ENCODE data around the gene CHFR.
"Not testable (repeated sequence)": the region's sequence is repeated elsewhere in the genome, so short reads cannot be mapped to it uniquely, and the experiment has no call there.

CHFR gene

GRCh38 chr12:132838410-132839080 lies 48.9 kb downstream of the CHFR start:
- peaks cover 41% of the 10 kb centered on the region for H3K36me3 Mint-ChIP-seq (ENCODE audit: low read depth)

GRCh38 chr12:132837693-132838409 lies 49.6 kb downstream of the CHFR start:
- H3K36me3 Mint-ChIP-seq (ENCODE audit: low read depth) = peaks cover 44% of the 10 kb centered on the region
- no peaks in the 10 kb centered on the region for H3K27me3 Mint-ChIP-seq (ENCODE audit: low read depth)
- H3K4me1 Mint-ChIP-seq (ENCODE audit: low read depth) = peaks cover 32% of the 10 kb centered on the region
- H3K9me3 Mint-ChIP-seq = no peaks in the 10 kb centered on the region
- H3K27ac Mint-ChIP-seq = no peak overlapping the region
- no peak overlapping the region for H3K4me3 Mint-ChIP-seq

More at GRCh38 chr12:132838410-132839080, 48.9 kb downstream of the CHFR start:
- Mint-ChIP-seq H3K9me3 (no peaks in the 10 kb centered on the region), H3K27ac (peak overlapping the region; percentile 77), H3K4me1 (ENCODE audit: low read depth) (peaks cover 27% of the 10 kb centered on the region), H3K27me3 (ENCODE audit: low read depth) (no peaks in the 10 kb centered on the region), H3K4me3 (no peak overlapping the region)

DNA sequence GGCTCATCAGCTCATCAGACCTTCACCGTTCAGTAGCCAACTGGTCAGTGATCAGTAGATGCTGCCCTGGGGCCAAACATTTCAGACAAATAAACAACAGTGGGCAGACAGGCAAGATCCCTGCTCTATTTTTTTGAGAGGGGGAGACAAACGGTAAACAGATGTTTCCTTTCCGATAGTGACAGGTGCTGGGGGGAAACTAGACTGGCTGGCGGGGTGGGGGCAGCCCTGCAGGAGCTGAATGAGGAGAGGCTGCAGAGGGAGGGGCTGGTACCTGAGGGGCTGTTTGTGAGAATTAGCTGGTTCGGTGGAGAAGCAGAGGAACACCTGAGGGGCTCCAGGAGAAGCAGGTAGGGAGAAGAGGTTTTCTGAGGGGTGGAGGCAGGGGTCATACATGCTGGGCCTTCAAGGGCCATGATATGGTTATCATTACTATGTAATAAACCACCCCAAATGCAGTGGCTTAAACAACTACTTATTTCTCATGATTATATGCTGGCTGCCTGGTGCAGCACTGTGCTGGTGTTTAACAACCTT lies 50.5 kb downstream of the CHFR start:
- no peaks in the 10 kb centered on the region for H3K9me3 Mint-ChIP-seq
- H3K27ac Mint-ChIP-seq = peak overlapping the region; percentile 82
- peaks cover 33% of the 10 kb centered on the region for H3K4me1 Mint-ChIP-seq (ENCODE audit: low read depth)
- H3K36me3 Mint-ChIP-seq (ENCODE audit: low read depth) = peaks cover 40% of the 10 kb centered on the region
- peak overlapping the region; percentile 64 for H3K4me3 Mint-ChIP-seq
- no peaks in the 10 kb centered on the region for H3K27me3 Mint-ChIP-seq (ENCODE audit: low read depth)

GRCh38 chr12:132836230-132836629 lies 51.2 kb downstream of the CHFR start:
- H3K36me3 Mint-ChIP-seq (ENCODE audit: low read depth) = peaks cover 37% of the 10 kb centered on the region
- peak overlapping the region; percentile 64 for H3K4me3 Mint-ChIP-seq
- H3K4me1 Mint-ChIP-seq (ENCODE audit: low read depth) = peaks cover 33% of the 10 kb centered on the region
- peak overlapping the region; percentile 82 for H3K27ac Mint-ChIP-seq
- not testable (repeated sequence) for H3K27me3 Mint-ChIP-seq (ENCODE audit: low read depth); H3K9me3 Mint-ChIP-seq

GRCh38 chr12:132835076-132836025 lies 52.1 kb downstream of the CHFR start:
- H3K4me3 Mint-ChIP-seq = peak overlapping the region; percentile 63
- H3K27ac Mint-ChIP-seq = peak overlapping the region; percentile 85
- no peaks in the 10 kb centered on the region for H3K9me3 Mint-ChIP-seq
- H3K27me3 Mint-ChIP-seq (ENCODE audit: low read depth) = no peaks in the 10 kb centered on the region
- peaks cover 35% of the 10 kb centered on the region for H3K36me3 Mint-ChIP-seq (ENCODE audit: low read depth)
- peaks cover 33% of the 10 kb centered on the region for H3K4me1 Mint-ChIP-seq (ENCODE audit: low read depth)

DNA sequence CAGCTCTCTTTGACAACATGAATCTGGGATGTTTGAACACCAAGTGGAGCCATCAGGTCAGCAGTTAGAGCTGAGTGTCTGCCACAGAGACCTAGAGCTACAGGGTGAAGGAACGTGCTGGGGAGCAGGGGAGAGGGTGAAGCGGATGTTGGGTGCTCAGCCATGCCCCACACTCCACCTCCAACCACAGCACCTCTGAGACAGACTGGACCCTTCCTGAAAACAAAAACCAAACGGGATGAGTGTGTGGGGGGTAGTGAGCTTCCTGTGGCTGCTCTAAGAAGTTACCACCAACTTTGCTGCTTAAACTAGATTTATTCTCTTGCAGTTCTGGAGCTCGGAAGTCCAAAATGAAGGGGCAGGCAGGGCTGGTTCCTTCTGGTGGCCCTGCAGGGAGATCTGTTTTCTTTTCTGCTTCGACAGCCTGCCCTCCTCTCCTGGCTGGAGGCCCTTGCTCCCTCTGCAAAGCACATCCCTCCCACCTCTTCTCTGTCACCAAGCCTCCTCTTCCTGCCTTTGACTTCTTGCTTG lies 53.2 kb downstream of the CHFR start:
- H3K4me1 Mint-ChIP-seq (ENCODE audit: low read depth) = peaks cover 37% of the 10 kb centered on the region
- peaks cover 28% of the 10 kb centered on the region for H3K36me3 Mint-ChIP-seq (ENCODE audit: low read depth)
- no peaks in the 10 kb centered on the region for H3K9me3 Mint-ChIP-seq
- peak overlapping the region; percentile 85 for H3K27ac Mint-ChIP-seq
- H3K4me3 Mint-ChIP-seq = peak overlapping the region; percentile 63
- no peaks in the 10 kb centered on the region for H3K27me3 Mint-ChIP-seq (ENCODE audit: low read depth)

GRCh38 chr12:132833341-132833740 lies 54.1 kb downstream of the CHFR start:
- Mint-ChIP-seq H3K27ac (peak overlapping the region; percentile 85), H3K9me3 (no peaks in the 10 kb centered on the region), H3K4me3 (peak overlapping the region; percentile 63), H3K27me3 (ENCODE audit: low read depth) (no peaks in the 10 kb centered on the region), H3K36me3 (ENCODE audit: low read depth) (peaks cover 26% of the 10 kb centered on the region), H3K4me1 (ENCODE audit: low read depth) (peaks cover 37% of the 10 kb centered on the region)

GRCh38 chr12:132831771-132832170 lies 55.6 kb downstream of the CHFR start:
- H3K36me3 Mint-ChIP-seq (ENCODE audit: low read depth) = peaks cover 30% of the 10 kb centered on the region

GRCh38 chr12:132828706-132829534 lies 58.5 kb downstream of the CHFR start, which contains the start of gene GOLGA3:
Gene GOLGA3, minus strand, starts transcription at chr12:132828869. Its CDS starts 6,741 bp downstream, at chr12:132822128.
- H3K4me1 Mint-ChIP-seq (ENCODE audit: low read depth) = peaks cover 32% of the 10 kb centered on the region
- peak within 1 kb of the TSS; percentile 98 for H3K4me3 Mint-ChIP-seq
- peaks cover 38% of the 10 kb centered on the region for H3K36me3 Mint-ChIP-seq (ENCODE audit: low read depth)
- no peaks in the 10 kb centered on the region for H3K9me3 Mint-ChIP-seq
- peak within 1 kb of the TSS; percentile 100 for H3K27ac Mint-ChIP-seq
- no peaks in the 10 kb centered on the region for H3K27me3 Mint-ChIP-seq (ENCODE audit: low read depth)

More at GRCh38 chr12:132831771-132832170, 55.6 kb downstream of the CHFR start:
- Mint-ChIP-seq H3K27me3 (ENCODE audit: low read depth) (no peaks in the 10 kb centered on the region), H3K9me3 (no peaks in the 10 kb centered on the region), H3K27ac (no peak overlapping the region), H3K4me3 (no peak overlapping the region), H3K4me1 (ENCODE audit: low read depth) (peaks cover 41% of the 10 kb centered on the region)

GRCh38 chr12:132827763-132828703 lies 59.4 kb downstream of the CHFR start:
- Mint-ChIP-seq H3K4me1 (ENCODE audit: low read depth) (peaks cover 24% of the 10 kb centered on the region), H3K9me3 (no peaks in the 10 kb centered on the region), H3K27ac (peak overlapping the region; percentile 92), H3K27me3 (ENCODE audit: low read depth) (no peaks in the 10 kb centered on the region), H3K36me3 (ENCODE audit: low read depth) (peaks cover 35% of the 10 kb centered on the region), H3K4me3 (peak overlapping the region; percentile 89)

GRCh38 chr12:132825861-132826260 lies 61.5 kb downstream of the CHFR start:
- Mint-ChIP-seq H3K27me3 (ENCODE audit: low read depth) (no peaks in the 10 kb centered on the region), H3K4me3 (peak overlapping the region; percentile 28), H3K9me3 (no peaks in the 10 kb centered on the region), H3K4me1 (ENCODE audit: low read depth) (peaks cover 22% of the 10 kb centered on the region), H3K27ac (no peak overlapping the region), H3K36me3 (ENCODE audit: low read depth) (peaks cover 33% of the 10 kb centered on the region)

DNA sequence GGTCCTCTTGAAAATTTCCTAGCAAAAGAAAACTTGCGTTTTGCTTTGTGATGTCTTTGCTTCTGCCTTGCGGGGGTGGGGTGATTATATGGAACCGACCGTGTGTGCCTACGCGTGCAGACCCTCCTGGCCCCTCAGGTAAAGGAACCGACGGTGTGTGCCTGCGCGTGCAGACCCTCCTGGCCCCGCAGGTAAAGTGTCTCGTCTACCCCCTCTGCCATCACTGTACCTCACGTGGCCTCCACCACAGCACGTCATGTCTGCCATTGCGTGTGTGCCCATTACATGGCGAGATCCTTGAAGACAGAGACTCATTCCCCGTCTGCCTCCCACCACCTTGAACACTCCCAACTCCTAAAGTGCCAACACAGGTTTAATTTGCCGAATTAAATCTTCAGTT lies 62.3 kb downstream of the CHFR start:
- Mint-ChIP-seq H3K27ac (no peak overlapping the region), H3K27me3 (ENCODE audit: low read depth) (no peaks in the 10 kb centered on the region), H3K4me3 (no peak overlapping the region), H3K9me3 (no peaks in the 10 kb centered on the region), H3K4me1 (ENCODE audit: low read depth) (peaks cover 22% of the 10 kb centered on the region), H3K36me3 (ENCODE audit: low read depth) (peaks cover 37% of the 10 kb centered on the region)

Data from T-helper 1 cell treated with Interleukin-12 subunit alpha and Interleukin-12 subunit beta and Interleukin-4 antibody, amounts not matched to agents 30 μg/mL and 1 μg/mL, for 36 hours (primary cell).